GM19467 (cell line): ENCODE data around the gene ABCD4.
"Not testable (repeated sequence)": the region's sequence is repeated elsewhere in the genome, so short reads cannot be mapped to it uniquely, and the experiment has no call there.

Experiments
- ATAC-seq: cut with Tn5 transposase; IDR thresholded peaks from one replicate; pipeline ENCODE4 v1.9.1; 2021; ENCODE audit warnings: mild to moderate bottlenecking, moderate library complexity; ENCODE audit not compliant: unreplicated experiment

The ABCD4 gene

DNA sequence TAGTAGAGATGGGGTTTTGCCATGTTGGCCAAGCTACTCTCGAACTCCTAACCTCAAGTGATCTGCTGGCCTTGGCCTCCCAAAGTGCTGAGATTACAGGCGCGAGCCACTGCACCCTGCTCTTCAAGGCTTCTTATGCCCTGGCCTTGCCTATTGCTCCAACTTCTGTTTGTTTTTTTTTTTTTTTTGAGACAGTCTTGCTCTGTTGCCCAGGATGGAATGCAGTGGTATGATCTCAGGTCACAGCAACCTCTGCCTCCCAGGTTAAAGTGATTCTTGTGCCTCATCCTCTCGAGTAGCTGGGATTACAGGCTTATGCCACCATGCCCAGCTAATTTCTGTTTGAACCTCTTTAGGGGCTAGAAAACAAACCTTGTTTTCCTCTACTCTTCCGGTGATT is 6.0 kb upstream of the ABCD4 start:
- ATAC-seq = no peak

DNA sequence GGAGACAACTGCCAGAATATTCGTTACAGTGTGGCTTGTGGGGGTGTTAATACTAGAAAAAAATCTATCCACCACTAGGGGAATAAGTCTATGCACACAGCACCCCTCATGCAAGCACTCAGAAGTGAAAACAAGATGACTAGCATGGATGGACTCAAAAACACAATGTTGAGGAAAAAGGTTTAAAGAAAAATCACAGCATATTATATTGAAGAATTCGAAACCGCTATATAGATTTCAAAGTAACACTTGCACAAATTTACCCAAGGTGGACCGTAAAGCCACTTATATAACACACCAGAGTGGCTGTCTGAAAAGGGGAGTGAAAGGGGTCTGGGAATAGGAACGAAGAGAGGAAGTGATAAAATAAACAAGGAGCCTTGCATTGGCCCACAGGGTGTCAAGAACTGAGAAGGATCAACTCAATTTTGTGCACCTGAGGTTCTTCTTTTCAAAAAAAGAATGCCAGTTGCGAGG is 544 bp downstream of the ABCD4 start:
- ATAC-seq = no peak

DNA sequence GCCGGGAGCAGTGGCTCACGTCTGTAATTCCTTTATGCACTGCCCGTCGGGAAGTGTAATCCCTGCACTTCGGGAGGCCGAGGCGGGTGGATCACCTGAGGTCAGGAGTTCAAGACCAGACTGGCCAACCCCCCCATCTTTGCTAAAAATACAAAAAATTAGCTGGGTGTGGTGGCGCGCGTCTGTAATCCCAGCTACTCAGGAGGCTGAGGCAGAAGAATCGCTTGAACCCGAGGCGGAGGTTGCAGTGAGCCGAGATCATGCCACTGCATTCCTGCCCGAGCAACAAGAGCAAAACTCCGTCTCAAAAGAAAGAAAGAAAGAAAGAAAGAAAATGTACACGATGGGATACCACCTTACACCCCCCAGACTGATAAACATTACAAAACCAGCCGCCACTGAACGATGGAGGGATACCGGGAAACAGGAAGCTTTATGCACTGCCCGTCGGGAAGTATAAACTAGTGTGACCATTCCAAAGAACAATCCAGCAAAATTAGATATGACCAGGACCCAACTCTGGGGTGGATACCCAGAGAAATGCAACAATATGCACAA is 1.1 kb downstream of the ABCD4 start:
- no peak for ATAC-seq

DNA sequence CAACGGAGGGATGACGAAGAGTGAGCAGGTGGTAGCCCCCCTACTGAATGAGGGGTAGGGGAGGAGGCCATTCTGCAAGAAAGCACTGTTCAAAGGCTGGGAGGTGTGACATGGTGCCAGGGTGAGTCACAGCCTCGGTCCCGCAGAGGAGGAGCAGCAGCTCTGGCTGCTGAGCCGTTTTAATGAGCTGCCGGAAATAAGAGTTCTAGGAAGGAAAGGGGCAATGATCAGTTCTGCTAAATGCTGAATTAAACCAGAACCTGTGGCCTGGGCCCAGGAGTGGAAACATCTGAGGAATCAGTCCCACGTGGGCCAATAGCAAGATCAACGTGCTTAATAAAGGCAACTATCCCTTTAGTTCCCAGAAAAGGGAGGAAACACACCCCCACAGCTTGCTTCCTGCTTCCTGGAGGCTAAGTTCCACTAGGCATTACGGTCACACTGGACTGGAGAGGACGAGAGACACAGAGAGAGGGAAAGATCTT is 3.6 kb downstream of the ABCD4 start:
- ATAC-seq = no peak

DNA sequence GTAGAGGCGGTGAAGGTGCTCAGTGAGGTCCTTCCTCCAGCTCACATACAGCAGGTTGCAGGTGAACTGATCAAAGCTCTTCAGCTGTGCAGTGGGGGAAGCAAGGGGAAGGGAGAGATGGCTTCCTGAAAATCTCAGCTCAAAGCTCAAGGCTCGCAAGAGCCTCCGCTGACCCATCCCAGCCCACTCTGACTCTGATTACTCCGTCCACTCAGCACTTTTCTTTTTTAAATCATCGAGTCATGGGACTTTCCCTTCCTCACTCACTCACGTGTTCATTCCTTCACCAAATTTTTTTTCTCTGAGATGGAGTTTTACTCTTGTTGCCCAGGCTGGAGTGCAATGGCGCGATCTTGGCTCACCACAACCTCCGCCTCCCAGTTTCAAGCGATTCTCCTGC is 4.7 kb downstream of the ABCD4 start:
- no peak for ATAC-seq

DNA sequence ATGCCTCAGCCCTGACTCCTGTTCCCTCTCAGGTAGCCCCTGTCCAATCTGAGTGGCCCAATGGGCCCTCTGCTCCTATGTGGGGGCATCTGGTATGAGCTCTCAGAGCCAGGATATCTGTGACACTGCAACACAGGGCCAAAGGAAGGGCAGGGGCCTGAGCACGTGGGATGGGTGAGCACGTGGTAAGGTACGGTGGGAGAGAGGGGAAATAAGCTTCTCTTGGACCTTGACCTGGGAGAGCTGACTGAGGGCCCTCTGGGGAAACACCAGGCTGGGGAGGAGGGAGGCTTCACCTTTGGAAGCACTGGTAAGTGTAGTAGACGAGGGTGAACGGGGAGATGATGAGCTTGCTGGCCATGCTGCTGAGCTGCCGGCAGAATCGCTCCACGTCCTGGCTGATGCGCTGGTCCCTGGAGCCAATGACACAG is 6.7 kb downstream of the ABCD4 start:
- ATAC-seq = no peak

DNA sequence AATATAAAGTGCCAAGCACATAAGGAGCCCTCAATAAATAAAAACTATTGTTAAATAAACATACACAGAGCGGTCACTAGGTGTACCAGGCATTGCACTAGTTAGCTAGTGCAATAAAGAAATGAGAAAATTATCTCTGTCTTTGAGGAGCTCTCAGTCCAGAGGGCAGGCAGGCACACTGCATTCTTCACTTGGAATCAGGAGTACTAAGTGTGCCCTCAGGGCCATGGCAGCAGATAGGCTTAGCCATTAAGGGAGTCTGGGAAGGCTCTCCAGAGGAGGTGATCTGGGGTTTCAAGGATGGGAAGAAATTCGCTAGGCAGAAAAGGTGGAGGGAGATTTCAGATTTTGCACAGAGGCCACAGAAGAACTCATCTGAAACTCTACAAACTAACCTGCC is 9.1 kb downstream of the ABCD4 start:
- no peak for ATAC-seq

DNA sequence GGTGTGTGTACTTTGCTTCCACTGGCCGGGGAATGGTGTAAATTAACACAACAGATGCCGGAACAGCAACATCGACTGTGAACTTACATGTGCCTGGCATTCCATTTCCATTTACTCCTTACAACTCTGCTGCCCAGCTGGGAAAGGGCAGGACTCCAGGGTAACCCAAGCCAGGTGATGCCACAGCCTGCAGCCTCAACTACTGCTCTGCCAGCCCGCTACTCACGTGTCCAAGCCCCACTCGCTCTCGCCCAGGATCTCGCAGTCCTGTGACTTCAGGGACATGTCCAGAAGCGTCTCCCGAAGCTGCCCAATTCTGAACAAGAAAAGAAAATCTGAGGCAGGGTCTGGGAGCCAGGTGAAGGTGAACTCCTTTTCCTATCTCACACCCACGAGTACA is 10.7 kb downstream of the ABCD4 start:
- ATAC-seq = no peak

DNA sequence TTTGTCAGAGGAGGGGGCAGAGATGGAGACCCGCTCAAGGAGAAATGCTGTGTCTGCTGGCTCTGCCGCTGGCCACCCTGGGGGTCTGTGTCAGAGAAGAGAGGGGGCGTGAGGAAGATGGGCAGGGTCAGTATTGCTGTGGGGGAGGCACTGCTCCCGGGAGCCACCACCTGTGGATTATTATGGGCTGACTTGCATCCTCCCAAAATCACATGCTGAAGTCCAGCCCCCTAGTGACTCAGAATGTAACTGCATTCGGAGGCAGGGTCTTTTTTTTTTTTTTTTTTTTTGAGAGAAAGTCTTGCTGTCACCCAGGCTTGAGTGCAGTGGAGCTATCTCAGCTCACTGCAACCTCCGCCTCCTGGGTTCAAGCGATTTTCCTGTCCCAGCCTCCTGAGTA is 12.3 kb downstream of the ABCD4 start:
- no peak for ATAC-seq

DNA sequence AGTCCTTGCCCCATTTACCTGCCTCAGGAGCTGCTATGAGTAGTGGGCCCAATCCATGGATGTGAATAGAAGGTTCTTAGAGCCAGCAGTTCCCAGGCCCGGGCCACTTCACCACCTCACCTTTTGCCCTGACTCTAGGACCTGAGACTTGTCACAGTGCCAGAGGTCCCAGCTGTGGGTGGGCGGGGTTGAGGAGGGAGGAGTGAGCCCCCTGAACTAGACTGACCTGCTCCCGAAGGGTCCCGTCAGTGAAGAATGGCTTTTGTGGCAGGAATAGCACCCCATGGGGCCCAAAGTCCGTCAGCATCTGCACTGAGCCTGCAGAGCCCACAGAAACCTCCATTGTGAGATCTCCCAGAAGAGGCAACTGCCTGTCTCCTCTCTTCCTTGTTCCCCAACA is 12.9 kb downstream of the ABCD4 start:
- no peak for ATAC-seq

DNA sequence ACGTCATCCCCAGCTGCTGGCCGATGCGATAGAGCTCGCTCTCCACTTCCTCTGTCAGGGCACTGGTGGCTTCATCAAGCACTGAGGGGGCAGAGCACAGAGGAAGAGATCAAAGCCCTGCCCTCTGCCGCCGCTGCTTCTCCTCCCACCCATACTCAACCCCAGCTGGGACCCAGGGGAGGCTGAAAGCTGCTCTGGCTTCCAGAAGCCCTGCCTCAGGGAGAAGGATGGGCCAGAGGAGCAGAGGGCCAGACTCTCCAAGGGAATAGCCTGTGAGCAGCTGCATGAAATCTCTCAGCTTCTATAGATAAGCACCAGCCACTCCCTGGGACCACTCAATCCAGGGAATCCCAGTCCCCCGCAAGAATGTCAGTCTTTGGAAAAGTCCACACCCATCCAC is 16.0 kb downstream of the ABCD4 start:
- ATAC-seq = no peak

DNA sequence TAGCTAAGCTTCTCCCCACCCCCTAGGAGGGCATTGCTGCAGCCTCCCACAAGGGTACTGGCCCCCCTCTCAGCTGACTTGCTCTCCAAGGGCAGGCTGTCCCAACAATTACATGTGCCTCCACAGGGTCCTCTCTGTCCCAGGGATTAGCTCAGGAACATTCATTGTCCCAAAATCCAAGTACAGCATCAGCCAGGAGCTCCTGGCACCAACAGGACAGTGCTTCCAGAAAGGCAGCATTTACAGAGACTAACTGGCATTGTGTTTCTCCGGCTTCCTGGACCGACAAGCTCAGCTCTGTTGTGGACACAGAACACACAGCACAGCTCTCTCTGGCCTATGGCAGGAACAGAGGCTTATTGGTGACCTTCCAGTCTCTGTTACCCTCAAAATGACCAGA is 21.7 kb downstream of the ABCD4 start:
- ATAC-seq = no peak

DNA sequence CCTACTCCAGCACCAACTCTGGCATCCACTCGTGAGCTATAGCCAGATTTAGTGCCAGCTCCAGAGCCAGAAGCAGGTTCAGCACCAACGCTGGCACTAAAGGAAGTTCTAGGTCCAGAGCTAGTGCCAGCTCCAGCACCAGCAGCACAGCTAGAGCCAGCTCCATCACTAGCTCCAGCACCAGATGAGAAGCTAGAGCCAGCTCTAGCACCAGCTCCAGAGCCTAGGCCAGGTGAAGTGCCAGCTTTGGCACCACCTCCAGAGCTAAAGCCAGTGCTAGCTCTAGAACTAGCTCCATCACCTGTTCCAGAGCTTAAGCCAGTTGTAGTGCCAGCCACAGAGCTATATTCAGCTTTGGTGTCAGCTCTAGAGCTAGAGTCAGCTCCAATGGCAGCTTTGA is 24.7 kb downstream of the ABCD4 start:
- ATAC-seq = no peak

DNA sequence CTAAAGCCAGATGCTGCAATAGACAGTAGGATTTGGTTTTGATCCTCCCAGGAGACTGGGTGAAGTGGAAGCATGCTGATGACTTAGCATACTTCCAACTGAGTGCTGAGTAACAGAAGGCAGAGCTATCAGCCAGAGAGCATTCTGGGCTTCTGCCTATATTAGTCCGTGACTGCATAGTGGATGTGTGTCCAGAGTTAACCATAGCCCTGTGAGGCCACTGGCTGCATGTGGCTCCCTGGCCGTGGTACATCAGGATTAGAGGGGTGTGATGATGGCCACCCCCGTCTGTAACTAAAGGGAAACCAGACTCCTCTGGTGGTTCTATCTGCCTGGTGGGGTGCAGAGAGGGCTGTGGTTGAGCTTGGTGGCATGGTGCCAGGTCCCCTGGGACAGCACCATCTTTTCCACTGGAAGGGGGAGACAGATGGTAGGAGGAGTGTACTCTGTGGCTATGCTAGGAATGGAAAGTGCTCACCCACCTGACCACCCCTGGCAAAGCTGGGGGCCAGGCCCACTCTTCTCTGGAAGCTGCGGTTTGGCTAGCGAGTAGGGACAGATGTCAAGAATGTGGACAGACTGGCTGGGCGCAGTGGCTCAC is 27.4 kb downstream of the ABCD4 start:
- no peak for ATAC-seq

DNA sequence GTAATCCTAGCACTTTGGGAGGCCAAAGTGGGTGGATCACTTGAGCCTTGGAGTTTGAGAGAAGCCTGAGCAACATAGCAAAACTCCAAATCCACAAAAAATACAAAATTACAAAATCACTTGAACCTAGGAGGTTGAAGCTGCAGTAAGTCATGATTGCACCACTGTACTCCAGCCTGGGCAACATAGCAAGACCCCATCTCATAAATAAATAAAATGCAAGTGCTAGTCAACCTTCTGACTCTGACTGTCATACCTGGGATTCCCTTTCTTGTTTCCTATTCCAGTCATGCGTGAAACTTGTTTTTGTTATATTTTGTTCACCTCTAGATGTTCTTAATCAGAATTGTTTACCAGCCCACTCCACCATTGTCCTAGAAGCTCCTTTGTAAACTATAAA is 31.4 kb downstream of the ABCD4 start:
- no peak for ATAC-seq

DNA sequence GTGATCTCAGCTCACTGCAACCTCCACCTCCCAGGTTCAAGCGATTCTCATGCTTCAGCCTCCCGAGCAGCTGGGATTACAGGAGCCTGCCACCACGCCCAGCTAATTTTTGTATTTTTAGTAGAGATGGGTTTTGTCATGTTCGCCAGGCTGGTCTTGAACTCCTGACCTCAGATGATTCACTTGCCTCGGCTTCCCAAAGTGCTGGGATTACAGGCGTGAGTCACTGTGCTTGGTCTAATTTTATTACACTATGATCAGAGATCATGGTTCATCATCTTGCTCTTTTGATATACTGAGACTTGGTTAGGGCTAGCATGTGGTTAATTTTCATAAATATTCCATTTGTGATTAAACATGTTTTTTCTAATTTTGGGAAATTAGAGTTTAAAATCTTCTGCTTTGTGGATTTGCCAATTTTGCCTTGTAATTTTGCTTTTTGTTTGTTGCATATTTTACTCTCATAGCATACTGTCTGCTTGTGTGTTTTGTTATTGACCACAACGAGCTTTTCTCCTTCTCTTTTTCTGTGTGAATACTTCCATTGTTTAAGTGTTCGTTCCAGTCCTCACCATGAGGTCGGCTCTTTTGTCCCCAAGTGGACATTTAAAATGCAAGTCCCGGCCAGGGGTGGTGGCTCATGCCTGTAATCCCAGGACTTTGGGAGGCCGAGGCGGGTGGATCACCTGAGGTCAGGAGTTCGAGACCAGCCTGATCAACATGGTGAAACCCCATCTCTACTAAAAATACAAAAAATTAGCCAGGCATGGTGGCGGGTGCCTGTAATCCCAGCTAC is 32.2 kb downstream of the ABCD4 start:
- ATAC-seq = not testable (repeated sequence)

DNA sequence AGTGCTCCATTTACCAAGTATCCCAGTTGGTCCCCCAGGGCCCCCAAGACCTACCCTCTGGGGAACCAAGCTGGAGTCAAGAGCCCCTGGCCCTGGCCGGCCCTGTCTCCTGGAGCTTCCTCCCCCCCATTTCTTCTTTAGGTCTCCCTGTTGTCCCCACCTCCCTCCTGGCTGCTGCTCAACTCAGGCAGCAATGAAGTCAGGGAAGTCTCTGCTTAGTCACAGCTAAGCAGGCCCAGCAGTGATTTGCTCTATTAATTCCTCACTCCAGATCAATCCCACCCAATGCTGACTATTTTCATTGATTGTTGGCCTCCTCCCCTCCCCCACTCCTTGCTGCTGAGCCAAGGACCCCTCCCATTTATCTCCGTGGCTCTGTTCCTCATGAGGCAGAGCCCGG is 35.1 kb downstream of the ABCD4 start:
- no peak for ATAC-seq

DNA sequence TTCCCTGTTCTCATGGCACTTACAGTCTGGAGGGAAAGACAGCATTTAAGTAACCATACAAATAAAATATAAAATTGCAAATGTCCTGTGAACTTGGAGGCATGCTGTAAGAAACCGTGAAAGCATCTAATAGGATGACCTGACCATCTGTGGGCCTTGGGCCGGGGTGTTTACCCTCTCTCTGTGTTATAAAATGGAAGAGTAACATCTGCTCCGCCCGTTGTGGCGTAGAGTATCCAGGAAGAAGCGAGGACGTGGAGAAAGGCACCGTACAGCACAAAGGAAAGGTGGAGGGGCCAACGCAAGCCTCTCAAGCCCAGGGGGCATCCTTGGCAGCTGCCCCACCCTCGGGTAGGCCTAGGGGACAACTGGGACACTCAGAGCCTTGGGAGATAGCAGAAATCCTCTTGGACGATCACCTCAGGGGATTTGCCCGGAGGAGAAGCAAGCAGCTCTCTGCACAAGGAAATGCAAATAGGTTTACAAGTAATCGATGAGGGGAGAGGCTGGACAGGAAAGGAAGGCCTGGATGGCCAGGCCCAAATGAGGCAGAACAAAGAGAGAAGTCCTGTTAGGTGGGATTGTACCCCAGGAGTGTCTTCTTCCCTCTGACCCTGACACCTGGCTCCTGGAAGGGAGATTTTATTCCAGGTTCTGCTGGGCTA is 37.3 kb downstream of the ABCD4 start:
- ATAC-seq = no peak

DNA sequence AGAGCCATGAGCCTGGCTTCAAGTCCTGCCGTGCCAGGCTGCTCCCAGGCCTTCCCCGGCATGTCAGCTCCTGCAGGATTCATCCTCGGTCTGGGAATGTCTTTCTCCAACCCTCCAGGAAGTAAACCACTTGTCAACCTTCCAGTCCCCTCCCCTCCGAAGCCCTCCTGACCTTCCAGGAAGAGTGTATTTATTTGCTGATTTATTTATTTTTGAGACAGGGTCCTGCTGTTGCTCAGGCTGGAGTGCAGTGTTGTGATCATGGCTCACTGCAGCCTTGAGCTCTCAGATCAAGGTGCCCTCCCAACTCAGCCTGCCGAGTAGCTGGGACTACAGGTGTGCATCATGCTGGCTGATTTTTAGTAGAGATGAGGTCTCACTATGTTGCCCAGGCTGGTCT is 38.8 kb downstream of the ABCD4 start:
- ATAC-seq = no peak

DNA sequence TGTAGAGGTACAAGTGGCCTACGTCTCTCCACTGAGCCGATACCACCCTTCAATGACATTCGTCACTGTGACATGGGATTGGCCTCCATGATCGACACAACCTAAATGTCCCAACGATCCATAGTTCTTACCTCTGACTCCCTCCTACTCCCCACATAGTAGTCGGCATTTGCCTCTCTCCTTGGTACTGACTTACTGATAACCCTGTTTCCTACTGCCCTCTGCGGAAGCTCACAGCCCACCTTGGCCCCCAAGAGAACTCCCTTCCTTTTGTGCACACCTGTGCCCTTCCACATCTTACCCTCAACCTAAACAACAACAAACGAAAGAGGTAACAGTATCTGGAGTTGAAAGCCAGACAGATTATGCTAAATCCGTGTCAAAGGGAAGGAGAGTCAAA is 39.6 kb downstream of the ABCD4 start:
- no peak for ATAC-seq

DNA sequence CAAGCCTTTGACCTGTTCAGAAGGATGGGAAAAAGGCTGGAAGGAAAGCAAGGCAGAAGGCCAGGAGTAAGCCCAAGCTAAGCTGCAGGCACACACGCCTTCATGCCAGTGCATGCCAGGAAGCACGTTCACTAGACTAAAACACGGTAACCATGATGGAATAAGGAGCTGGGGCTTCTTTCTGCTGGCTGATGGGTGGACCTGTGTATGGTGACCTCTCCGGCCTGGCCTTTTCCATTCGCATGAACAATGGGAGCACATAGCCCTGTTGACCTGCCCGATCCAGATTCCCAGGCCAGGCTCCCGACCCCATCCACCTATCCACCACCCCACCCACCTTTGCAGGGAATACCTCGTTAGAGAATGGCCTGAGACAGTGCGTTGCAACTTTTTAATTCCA is 40.7 kb downstream of the ABCD4 start:
- no peak for ATAC-seq

DNA sequence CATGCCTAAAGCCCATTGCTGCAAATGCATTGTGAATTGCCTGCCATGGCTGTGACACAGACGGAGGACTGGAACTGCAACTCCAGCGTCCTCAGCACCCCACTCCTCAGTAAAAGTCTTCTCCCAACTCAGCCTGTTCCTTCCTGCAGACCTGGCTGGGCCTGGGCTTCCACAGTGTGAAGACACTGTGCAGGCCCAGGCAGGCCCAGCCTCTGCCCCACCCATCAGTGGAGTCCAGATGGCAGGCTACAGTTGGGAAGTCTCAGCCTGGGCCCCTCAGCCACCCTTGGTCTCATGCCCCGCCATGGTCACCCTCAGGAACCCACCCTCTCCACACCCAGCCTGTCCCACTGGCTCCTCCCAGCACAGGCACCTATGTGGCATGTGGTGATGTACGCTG is 41.4 kb downstream of the ABCD4 start:
- no peak for ATAC-seq
